ENCODE measurements around the gene TMEM175.

The TMEM175 gene

GRCh38 chr4:959338-960139, 27.3 kb downstream of the TMEM175 start:
- Mint-ChIP-seq H3K27me3 (ENCODE audit: low read depth) (no peaks in the 10 kb centered on the region), H3K36me3 (ENCODE audit: low read depth) (no peaks in the 10 kb centered on the region)

DNA sequence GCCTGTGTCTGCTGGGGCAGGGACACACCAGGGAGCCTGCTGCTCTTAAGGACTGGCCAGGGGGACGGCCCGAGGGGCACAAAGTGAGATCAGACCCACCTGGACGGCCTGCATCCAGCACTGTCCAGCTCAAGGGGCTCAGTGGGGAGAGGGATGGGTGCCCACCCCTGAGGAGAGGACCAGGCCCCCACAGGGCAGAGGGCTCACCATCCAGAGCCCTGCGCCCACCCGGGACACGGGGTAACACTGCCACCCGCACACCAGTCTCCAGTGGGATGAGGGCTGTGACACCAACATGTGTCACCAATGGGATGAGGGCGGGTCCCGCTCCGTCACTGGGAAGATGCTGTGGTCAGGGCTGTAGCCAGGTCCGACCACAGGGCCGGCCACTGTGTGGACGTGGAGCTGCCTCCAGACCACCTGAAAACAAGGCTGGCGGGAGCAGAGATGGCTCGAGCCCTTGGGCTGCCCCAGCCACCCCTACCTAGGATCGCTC, 27.9 kb downstream of the TMEM175 start:
- no peak overlapping the region for H3K27ac Mint-ChIP-seq
- H3K9me3 Mint-ChIP-seq: no peaks in the 10 kb centered on the region
- no peak for DNase-seq (ENCODE audit: low spot score)
- H3K4me3 Mint-ChIP-seq: no peak overlapping the region
- no peaks in the 10 kb centered on the region for H3K36me3 Mint-ChIP-seq (ENCODE audit: low read depth)
- no peaks in the 10 kb centered on the region for H3K27me3 Mint-ChIP-seq (ENCODE audit: low read depth)
- H3K4me1 Mint-ChIP-seq (ENCODE audit: low read depth): no peaks in the 10 kb centered on the region

More at GRCh38 chr4:959338-960139, 27.3 kb downstream of the TMEM175 start:
- no peaks in the 10 kb centered on the region for H3K4me1 Mint-ChIP-seq (ENCODE audit: low read depth)
- no peak overlapping the region for H3K27ac Mint-ChIP-seq
- H3K9me3 Mint-ChIP-seq: no peaks in the 10 kb centered on the region
- no peak overlapping the region for H3K4me3 Mint-ChIP-seq
- no peak for DNase-seq (ENCODE audit: low spot score)

DNA sequence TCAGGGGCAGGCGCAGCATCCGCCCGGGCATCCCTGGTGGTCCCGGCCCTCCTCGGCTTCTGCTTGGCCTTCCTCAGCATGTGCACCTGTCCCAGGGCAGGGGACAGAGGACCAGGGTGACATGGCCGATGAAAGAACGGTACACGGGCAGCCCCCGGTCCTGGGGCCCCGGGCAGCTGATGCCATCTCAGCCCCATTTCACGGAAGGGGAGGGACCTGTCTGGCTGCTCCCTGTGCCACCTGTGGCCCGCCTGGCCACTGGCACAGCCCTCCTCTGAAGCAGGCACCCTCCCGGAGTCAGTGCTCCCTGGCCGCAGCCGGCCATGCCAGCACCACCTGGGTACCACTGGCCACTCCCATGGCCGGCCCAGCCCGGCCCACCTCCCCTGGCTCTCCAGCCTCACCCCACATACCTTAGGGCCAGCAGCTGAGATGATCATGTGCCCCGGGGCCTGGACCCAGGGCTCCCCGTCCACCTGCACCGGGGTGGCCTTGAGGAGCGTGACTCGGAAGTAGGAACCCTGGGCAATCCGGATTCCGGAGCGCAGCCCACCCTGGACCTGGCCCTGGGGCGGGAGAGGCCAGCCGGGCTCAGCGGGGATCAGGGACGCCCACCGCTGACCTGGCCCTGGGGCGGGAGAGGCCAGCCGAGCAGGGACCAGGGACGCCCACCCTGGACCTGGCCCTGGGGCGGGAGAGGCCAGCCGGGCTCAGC, 28.5 kb downstream of the TMEM175 start:
- H3K4me1 Mint-ChIP-seq (ENCODE audit: low read depth): no peaks in the 10 kb centered on the region
- no peaks in the 10 kb centered on the region for H3K9me3 Mint-ChIP-seq
- no peak overlapping the region for H3K4me3 Mint-ChIP-seq
- H3K27ac Mint-ChIP-seq: no peak overlapping the region
- H3K27me3 Mint-ChIP-seq (ENCODE audit: low read depth): no peaks in the 10 kb centered on the region
- DNase-seq (ENCODE audit: low spot score): no peak
- no peaks in the 10 kb centered on the region for H3K36me3 Mint-ChIP-seq (ENCODE audit: low read depth)

DNA sequence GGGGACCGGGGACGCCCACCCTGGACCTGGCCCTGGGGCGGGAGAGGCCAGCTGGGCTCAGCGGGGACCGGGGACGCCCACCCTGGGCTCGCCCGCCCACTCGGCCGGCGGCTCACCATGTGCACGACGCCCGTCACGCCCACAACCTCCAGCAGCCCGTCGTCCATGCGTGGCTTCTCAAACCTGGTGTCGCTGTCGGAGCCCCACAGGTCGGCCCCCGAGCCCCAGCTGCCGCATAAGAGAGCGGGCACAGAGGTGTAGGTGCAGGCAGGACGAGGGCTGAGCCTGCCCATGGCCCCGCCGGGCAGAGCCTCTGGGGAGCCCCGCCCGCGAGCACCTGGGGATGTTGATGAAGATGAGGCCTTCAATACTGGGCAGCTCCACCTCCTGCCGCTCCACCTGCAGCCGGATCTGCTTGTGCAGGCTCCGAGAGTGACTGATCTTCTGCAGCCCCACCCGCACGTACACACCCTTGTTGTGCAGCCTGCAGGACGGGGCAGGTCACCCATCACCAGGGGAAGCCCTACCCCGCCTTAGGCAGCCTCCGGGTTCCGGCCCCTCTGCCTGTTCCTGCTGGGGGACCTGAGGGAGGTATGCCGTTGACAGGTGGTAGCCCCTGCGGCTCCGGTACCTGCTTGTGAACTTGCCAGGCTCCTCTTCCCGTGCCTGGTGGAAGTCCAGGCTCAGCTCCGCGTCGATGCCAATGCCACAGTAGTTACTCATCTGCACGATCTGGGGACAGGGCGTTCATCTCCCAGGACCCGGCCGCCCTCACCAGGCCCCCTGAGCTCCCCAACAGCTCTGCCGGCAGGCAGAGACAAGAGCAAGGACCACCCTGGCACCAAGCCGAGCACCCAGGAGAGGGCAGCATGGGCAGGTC, 29.3 kb downstream of the TMEM175 start:
- H3K36me3 Mint-ChIP-seq (ENCODE audit: low read depth): peaks cover 2% of the 10 kb centered on the region
- no peaks in the 10 kb centered on the region for H3K9me3 Mint-ChIP-seq
- no peaks in the 10 kb centered on the region for H3K27me3 Mint-ChIP-seq (ENCODE audit: low read depth)
- no peaks in the 10 kb centered on the region for H3K4me1 Mint-ChIP-seq (ENCODE audit: low read depth)
- H3K27ac Mint-ChIP-seq: no peak overlapping the region
- no peak for DNase-seq (ENCODE audit: low spot score)
- no peak overlapping the region for H3K4me3 Mint-ChIP-seq

GRCh38 chr4:962231-963208, 30.3 kb downstream of the TMEM175 start:
- H3K4me3 Mint-ChIP-seq: no peak overlapping the region
- DNase-seq (ENCODE audit: low spot score): no peak
- H3K27me3 Mint-ChIP-seq (ENCODE audit: low read depth): no peaks in the 10 kb centered on the region
- no peak overlapping the region for H3K27ac Mint-ChIP-seq
- peaks cover 2% of the 10 kb centered on the region for H3K36me3 Mint-ChIP-seq (ENCODE audit: low read depth)
- no peaks in the 10 kb centered on the region for H3K9me3 Mint-ChIP-seq
- no peaks in the 10 kb centered on the region for H3K4me1 Mint-ChIP-seq (ENCODE audit: low read depth)

GRCh38 chr4:963276-964225, 31.3 kb downstream of the TMEM175 start:
- no peaks in the 10 kb centered on the region for H3K9me3 Mint-ChIP-seq
- no peak overlapping the region for H3K27ac Mint-ChIP-seq
- no peaks in the 10 kb centered on the region for H3K4me1 Mint-ChIP-seq (ENCODE audit: low read depth)
- no peak for DNase-seq (ENCODE audit: low spot score)
- peaks cover 2% of the 10 kb centered on the region for H3K36me3 Mint-ChIP-seq (ENCODE audit: low read depth)
- no peaks in the 10 kb centered on the region for H3K27me3 Mint-ChIP-seq (ENCODE audit: low read depth)
- H3K4me3 Mint-ChIP-seq: no peak overlapping the region

DNA sequence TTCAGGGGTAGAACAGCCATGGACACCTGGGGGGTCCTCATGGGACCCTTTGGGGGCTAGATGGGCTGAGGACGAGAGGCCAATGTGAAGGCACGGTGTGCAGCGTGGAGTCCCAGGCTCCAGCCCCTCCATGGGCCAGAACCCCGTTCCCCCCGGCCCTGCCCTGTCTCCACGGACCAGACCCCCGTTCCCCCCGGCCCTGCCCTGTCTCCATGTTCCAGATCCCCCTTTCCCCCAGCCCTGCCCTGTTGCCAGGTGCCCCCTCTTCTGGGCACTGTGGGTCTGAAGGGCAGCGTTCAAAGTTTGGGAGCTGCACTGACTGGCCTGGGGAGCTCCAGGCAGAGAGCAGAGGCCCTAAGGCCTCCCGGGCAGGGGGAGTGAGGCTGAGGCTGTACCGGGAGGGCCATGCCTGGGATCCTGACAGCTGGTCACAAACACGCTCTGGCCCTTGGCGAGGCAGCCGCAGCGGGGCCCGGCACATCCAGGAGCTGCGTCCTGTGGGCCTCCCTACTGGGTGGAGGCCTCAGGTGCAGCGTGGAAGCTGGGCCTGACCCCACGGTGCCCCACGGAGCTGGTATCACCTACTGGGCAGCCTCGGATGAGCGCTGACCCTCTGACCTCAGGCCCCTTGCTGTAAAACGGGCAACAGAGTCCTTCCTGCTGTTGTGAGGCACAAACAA, 32.2 kb downstream of the TMEM175 start:
- Mint-ChIP-seq H3K36me3 (ENCODE audit: low read depth) (peaks cover 2% of the 10 kb centered on the region), H3K27ac (no peak overlapping the region)
- no peak for DNase-seq (ENCODE audit: low spot score)

GRCh38 chr4:965048-965765, 32.9 kb downstream of the TMEM175 start:
- Mint-ChIP-seq H3K9me3 (no peaks in the 10 kb centered on the region), H3K36me3 (ENCODE audit: low read depth) (peaks cover 2% of the 10 kb centered on the region), H3K4me3 (no peak overlapping the region), H3K27me3 (ENCODE audit: low read depth) (no peaks in the 10 kb centered on the region), H3K4me1 (ENCODE audit: low read depth) (no peaks in the 10 kb centered on the region), H3K27ac (no peak overlapping the region)
- DNase-seq (ENCODE audit: low spot score): no peak

More for the DNA sequence above, 32.2 kb downstream of the TMEM175 start:
- Mint-ChIP-seq H3K27me3 (ENCODE audit: low read depth) (no peaks in the 10 kb centered on the region), H3K4me1 (ENCODE audit: low read depth) (no peaks in the 10 kb centered on the region), H3K4me3 (no peak overlapping the region), H3K9me3 (no peaks in the 10 kb centered on the region)

GRCh38 chr4:965766-966134, 33.5 kb downstream of the TMEM175 start:
- no peaks in the 10 kb centered on the region for H3K9me3 Mint-ChIP-seq
- H3K36me3 Mint-ChIP-seq (ENCODE audit: low read depth): peaks cover 2% of the 10 kb centered on the region
- H3K4me1 Mint-ChIP-seq (ENCODE audit: low read depth): peaks cover 3% of the 10 kb centered on the region
- no peak for DNase-seq (ENCODE audit: low spot score)
- no peaks in the 10 kb centered on the region for H3K27me3 Mint-ChIP-seq (ENCODE audit: low read depth)
- no peak overlapping the region for H3K4me3 Mint-ChIP-seq
- H3K27ac Mint-ChIP-seq: no peak overlapping the region

GRCh38 chr4:966266-967112, 34.2 kb downstream of the TMEM175 start:
- peaks cover 2% of the 10 kb centered on the region for H3K36me3 Mint-ChIP-seq (ENCODE audit: low read depth)
- H3K27me3 Mint-ChIP-seq (ENCODE audit: low read depth): no peaks in the 10 kb centered on the region
- H3K4me1 Mint-ChIP-seq (ENCODE audit: low read depth): peaks cover 3% of the 10 kb centered on the region
- no peak overlapping the region for H3K4me3 Mint-ChIP-seq
- H3K9me3 Mint-ChIP-seq: no peaks in the 10 kb centered on the region
- no peak for DNase-seq (ENCODE audit: low spot score)
- H3K27ac Mint-ChIP-seq: no peak overlapping the region
